Measurements from ENCODE around the gene NLRP6.

Gene NLRP6

GRCh38 chr11:334264-334994, 56.2 kb downstream of the NLRP6 start:
- no peak for FAIRE-seq
- TF ChIP-seq POLR2AphosphoS5 (IDR thresholded peaks at IDR 0.05; ENCODE audit: low read depth, low read length) (no peak), POLR2A (IDR thresholded peaks at IDR 0.05; ENCODE audit: low read depth, low read length) (no peak), TAF1 (IDR thresholded peaks at IDR 0.05; ENCODE audit: borderline replicate concordance, low read depth, low read length) (no peak)
- no peak for DNase-seq (ENCODE audit: insufficient read length)

All from GM12892 (cell line).